Measurements from ENCODE around the gene IRX2.

The IRX2 gene

GRCh38 chr5:2783223-2783622 lies 31.7 kb upstream of the IRX2 start:
- no peaks in the 10 kb centered on the region for H3K36me3 ChIP-seq (ENCODE audit: insufficient read depth)
- TF ChIP-seq, protein P1, sequence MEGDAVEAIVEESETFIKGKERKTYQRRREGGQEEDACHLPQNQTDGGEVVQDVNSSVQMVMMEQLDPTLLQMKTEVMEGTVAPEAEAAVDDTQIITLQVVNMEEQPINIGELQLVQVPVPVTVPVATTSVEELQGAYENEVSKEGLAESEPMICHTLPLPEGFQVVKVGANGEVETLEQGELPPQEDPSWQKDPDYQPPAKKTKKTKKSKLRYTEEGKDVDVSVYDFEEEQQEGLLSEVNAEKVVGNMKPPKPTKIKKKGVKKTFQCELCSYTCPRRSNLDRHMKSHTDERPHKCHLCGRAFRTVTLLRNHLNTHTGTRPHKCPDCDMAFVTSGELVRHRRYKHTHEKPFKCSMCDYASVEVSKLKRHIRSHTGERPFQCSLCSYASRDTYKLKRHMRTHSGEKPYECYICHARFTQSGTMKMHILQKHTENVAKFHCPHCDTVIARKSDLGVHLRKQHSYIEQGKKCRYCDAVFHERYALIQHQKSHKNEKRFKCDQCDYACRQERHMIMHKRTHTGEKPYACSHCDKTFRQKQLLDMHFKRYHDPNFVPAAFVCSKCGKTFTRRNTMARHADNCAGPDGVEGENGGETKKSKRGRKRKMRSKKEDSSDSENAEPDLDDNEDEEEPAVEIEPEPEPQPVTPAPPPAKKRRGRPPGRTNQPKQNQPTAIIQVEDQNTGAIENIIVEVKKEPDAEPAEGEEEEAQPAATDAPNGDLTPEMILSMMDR (conservative IDR thresholded peaks at IDR 0.05; ENCODE audit: low read depth, low read length) = peak; percentile 29
- H4K20me1 ChIP-seq (ENCODE audit: insufficient read depth) = no peaks in the 10 kb centered on the region
- peaks cover 17% of the 10 kb centered on the region for H3K4me1 ChIP-seq (ENCODE audit: low read depth, poor library complexity, severe bottlenecking)
- H3K4me2 ChIP-seq = no peak overlapping the region
- H3K9ac ChIP-seq = no peak overlapping the region
- no peak overlapping the region for H3K4me3 ChIP-seq (IDR thresholded peaks at IDR 0.05; ENCODE audit: insufficient read depth, low read depth, low read length)
- no peaks in the 10 kb centered on the region for H3K79me2 ChIP-seq (ENCODE audit: insufficient read depth, low read depth)
- no peak overlapping the region for H2AFZ ChIP-seq (ENCODE audit: low read depth)
- H3K27ac ChIP-seq = no peak overlapping the region
- H3K27me3 ChIP-seq (ENCODE audit: insufficient read depth, low read depth) = no peaks in the 10 kb centered on the region

- TF ChIP-seq, protein P1 (conservative IDR thresholded peaks at IDR 0.05; ENCODE audit: low read depth, low read length) = no peak
- H3K79me2 ChIP-seq (ENCODE audit: insufficient read depth, low read depth) = no peaks in the 10 kb centered on the region
- H2AFZ ChIP-seq (ENCODE audit: low read depth) = no peak overlapping the region
- H3K27ac ChIP-seq = no peak overlapping the region
- no peak overlapping the region for H3K9ac ChIP-seq
- no peak overlapping the region for H3K4me3 ChIP-seq (IDR thresholded peaks at IDR 0.05; ENCODE audit: insufficient read depth, low read depth, low read length)
- no peaks in the 10 kb centered on the region for H4K20me1 ChIP-seq (ENCODE audit: insufficient read depth)
- H3K4me1 ChIP-seq (ENCODE audit: low read depth, poor library complexity, severe bottlenecking) = peaks cover 17% of the 10 kb centered on the region
- H3K36me3 ChIP-seq (ENCODE audit: insufficient read depth) = no peaks in the 10 kb centered on the region
- no peaks in the 10 kb centered on the region for H3K27me3 ChIP-seq (ENCODE audit: insufficient read depth, low read depth)
- H3K4me2 ChIP-seq = no peak overlapping the region
These were observed 31.2 kb upstream of the IRX2 start for GRCh38 chr5:2782658-2783057.

DNA sequence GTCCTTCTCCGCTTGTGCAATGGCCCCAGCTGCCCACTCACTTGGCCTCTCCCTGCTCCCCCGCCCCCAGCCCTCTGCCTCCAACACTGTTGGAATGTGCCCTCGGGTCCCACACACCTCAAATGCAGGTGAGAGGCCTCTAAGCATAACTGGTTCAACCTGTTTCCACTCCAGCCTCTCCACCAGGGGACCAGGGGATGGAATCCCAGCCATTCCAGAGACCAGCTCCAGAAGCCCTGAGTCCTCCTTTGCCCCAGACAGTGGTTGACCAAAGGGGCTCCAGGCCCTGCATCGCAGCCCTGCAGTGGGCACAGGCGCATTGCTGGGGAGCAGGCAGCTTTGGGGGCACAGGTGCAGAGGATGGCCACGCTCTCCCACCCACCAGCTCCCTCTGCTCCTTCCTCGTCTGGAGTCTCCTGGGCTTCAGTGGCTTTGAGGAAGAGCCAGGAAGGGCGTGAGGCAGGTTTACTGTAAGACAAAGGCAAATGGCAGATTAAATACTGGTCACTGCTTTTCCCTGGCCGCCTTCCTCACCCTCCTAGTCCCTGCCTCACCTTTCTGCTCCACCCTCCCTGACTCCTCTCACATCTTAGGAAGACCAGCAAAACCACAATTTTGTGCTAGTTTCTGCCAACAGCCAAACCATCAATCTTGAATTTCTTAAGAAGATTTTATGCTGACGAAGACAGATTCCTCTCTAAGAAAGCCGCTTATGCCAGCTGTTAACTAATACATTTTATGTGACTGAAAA lies 29.1 kb upstream of the IRX2 start:
- TF ChIP-seq, protein P1 (conservative IDR thresholded peaks at IDR 0.05; ENCODE audit: low read depth, low read length) = no peak
- no peak overlapping the region for H3K4me3 ChIP-seq (IDR thresholded peaks at IDR 0.05; ENCODE audit: insufficient read depth, low read depth, low read length)
- H3K27ac ChIP-seq = no peak overlapping the region
- H3K9ac ChIP-seq = no peak overlapping the region
- H4K20me1 ChIP-seq (ENCODE audit: insufficient read depth) = no peaks in the 10 kb centered on the region
- H3K79me2 ChIP-seq (ENCODE audit: insufficient read depth, low read depth) = no peaks in the 10 kb centered on the region
- no peaks in the 10 kb centered on the region for H3K36me3 ChIP-seq (ENCODE audit: insufficient read depth)
- peak overlapping the region; percentile 11; the same call in 1 of the 2 replicates for H2AFZ ChIP-seq (ENCODE audit: low read depth)
- H3K4me1 ChIP-seq (ENCODE audit: low read depth, poor library complexity, severe bottlenecking) = peaks cover 17% of the 10 kb centered on the region
- no peaks in the 10 kb centered on the region for H3K27me3 ChIP-seq (ENCODE audit: insufficient read depth, low read depth)
- H3K4me2 ChIP-seq = peak overlapping the region; percentile 10; the same call in 1 of the 2 replicates

DNA sequence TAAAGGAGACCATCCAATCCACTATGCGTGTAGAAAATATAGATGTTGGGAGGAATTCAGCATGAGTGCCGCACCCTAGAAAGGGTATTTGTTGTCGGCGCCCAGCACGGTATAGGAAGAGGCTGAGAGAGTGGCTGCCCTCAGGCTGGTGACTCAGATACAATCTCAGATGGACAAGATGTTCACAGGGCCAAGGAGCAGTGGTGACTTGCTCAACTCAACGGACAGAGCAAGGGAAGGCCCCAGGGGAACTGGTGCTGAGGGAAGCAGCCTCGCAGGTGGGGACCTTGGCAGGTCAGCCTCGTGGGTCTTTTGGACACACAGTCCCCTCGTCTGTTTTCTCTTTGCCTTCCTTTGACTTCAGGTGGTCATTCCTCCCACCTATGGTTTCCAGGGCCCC lies 28.0 kb upstream of the IRX2 start:
- H4K20me1 ChIP-seq (ENCODE audit: insufficient read depth) = no peaks in the 10 kb centered on the region
- H2AFZ ChIP-seq (ENCODE audit: low read depth) = no peak overlapping the region
- no peaks in the 10 kb centered on the region for H3K79me2 ChIP-seq (ENCODE audit: insufficient read depth, low read depth)
- H3K27me3 ChIP-seq (ENCODE audit: insufficient read depth, low read depth) = no peaks in the 10 kb centered on the region
- no peak overlapping the region for H3K4me3 ChIP-seq (IDR thresholded peaks at IDR 0.05; ENCODE audit: insufficient read depth, low read depth, low read length)
- no peaks in the 10 kb centered on the region for H3K36me3 ChIP-seq (ENCODE audit: insufficient read depth)
- no peak overlapping the region for H3K9ac ChIP-seq
- TF ChIP-seq, protein P1 (conservative IDR thresholded peaks at IDR 0.05; ENCODE audit: low read depth, low read length) = no peak
- H3K4me1 ChIP-seq (ENCODE audit: low read depth, poor library complexity, severe bottlenecking) = peaks cover 17% of the 10 kb centered on the region
- no peak overlapping the region for H3K4me2 ChIP-seq
- no peak overlapping the region for H3K27ac ChIP-seq

Data from KMS-11 (cell line).